Uterus (tissue), 4 donors: ENCODE results near the gene TOR1AIP1. TPM values are rescaled to one million over a fixed set of nuclear protein-coding genes. Genes with fewer than 3 reads are reported as not detected.

Source experiments
- DNase-seq, 2 donors: peaks; one replicate each; pipeline ENCODE4 v3.0.0-alpha.2; 2019 to 2020
- H3K27ac ChIP-seq, 2 donors: fragments of 200-600 bp; sonication (generic); 1 replicate in 1 of 2; 2 replicates in 1 of 2; pipeline ENCODE4 v1.5.1; 2016 to 2018
- H3K27me3 ChIP-seq, 2 donors: fragments of 200-600 bp; sonication (generic); one replicate each; pipeline ENCODE4 v1.5.1; 2018 to 2019; ENCODE audit warnings: control low read depth in 1 of 2
- H3K36me3 ChIP-seq, 2 donors: fragments of 200-600 bp; sonication (generic); one replicate each; pipeline ENCODE4 v1.5.1; 2019; ENCODE audit warnings: control low read depth in 1 of 2
- H3K4me1 ChIP-seq, 2 donors: fragments of 200-600 bp; sonication (generic); one replicate each; pipeline ENCODE4 v1.5.1; 2018 to 2019; ENCODE audit warnings: control low read depth in 1 of 2
- H3K4me3 ChIP-seq, 2 donors: fragments of 200-600 bp; sonication (generic); 1 replicate in 1 of 2; 2 replicates in 1 of 2; pipeline ENCODE4 v1.5.1; 2018 to 2019; ENCODE audit warnings: mild to moderate bottlenecking in 1 of 2
- H3K9me3 ChIP-seq, 2 donors: fragments of 200-600 bp; sonication (generic); one replicate each; pipeline ENCODE4 v1.5.1; 2019; ENCODE audit warnings: control low read depth in 1 of 2
- CTCF ChIP-seq, 4 experiments: fragments of 200-600 bp in 2 of 4; fragments of 450-650 bp in 2 of 4; sonication (generic) in 2 of 4; IDR thresholded peaks; one replicate each; pipeline ENCODE4 v1.5.1; 2016 to 2019; ENCODE audit warnings: antibody characterized with exemption in 4 of 4, mild to moderate bottlenecking in 2 of 4, moderate library complexity in 1 of 4
- POLR2A ChIP-seq, 2 donors: fragments of 450-650 bp; IDR thresholded peaks; one replicate each; pipeline ENCODE4 v1.6.1; 2016; ENCODE audit warnings: antibody characterized with exemption in 2 of 2, mild to moderate bottlenecking in 1 of 2, moderate library complexity in 1 of 2
- intact Hi-C: fragments of 100-400 bp; cut with DNase I; formaldehyde crosslinking; loops from one replicate; pipeline ENCODE4 v1.15.1; 2023; ENCODE audit warnings: low total_unique reads
- total RNA-seq, 4 donors: library from RNA; depleted of rRNA in 3 of 4; stranded (reverse); fragments of >200 nt in 3 of 4; gene quantifications; one replicate each; pipeline versions ENCODE4 v1.1.0 to v1.2.4, GENCODE V29; 2014 to 2023
- donor health status: DM: yes; HTN: yes; CAD: no.

The TOR1AIP1 gene
- total RNA-seq, 4 donors from 2014 or later = 56.9 to 90.8 (median 72.0) TPM

DNA sequence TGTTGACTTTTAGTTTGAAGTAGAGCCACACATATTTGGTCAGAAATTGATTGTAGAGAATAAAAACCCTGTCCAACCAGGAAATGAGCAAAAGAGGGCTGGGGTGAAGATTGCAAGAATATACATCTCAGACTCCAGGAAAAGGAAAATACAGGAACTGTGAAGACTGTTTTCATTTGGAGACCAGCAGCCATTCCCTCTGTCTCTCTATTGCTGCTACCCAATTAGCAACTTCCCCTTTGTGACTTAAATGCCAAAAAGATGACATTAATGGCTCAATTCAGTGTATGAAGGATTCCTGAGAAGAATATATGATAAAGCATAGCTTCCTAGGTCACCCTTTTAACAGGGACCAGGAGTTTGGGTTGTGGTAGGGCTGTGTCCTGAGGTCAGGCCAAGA lies 40.9 kb downstream of the TOR1AIP1 start:
- H3K4me3 ChIP-seq = no peak overlapping the region
- no peaks in the 10 kb centered on the region for H3K36me3 ChIP-seq
- H3K4me1 ChIP-seq = no peaks in the 10 kb centered on the region
- TF ChIP-seq CTCF (IDR thresholded peaks at IDR 0.05) (no peak), POLR2A (IDR thresholded peaks at IDR 0.05) (no peak)
- H3K27me3 ChIP-seq = no peaks in the 10 kb centered on the region
- intact Hi-C loops = no loop called here
- H3K9me3 ChIP-seq = no peaks in the 10 kb centered on the region
- H3K27ac ChIP-seq = no peak overlapping the region
- DNase-seq = no peak

- no peaks in the 10 kb centered on the region for H3K36me3 ChIP-seq
- H3K9me3 ChIP-seq = no peaks in the 10 kb centered on the region
- H3K27ac ChIP-seq = no peak overlapping the region
- H3K4me1 ChIP-seq = no peaks in the 10 kb centered on the region
- TF ChIP-seq POLR2A (IDR thresholded peaks at IDR 0.05) = no peak
- no peak for TF ChIP-seq CTCF (IDR thresholded peaks at IDR 0.05)
- no peaks in the 10 kb centered on the region for H3K27me3 ChIP-seq
- no peak for DNase-seq
- intact Hi-C loops = no loop called here
- no peak overlapping the region for H3K4me3 ChIP-seq
Observed at GRCh38 chr1:179924268-179924667, 42.2 kb downstream of the TOR1AIP1 start.

GRCh38 chr1:179925302-179925701 lies 43.2 kb downstream of the TOR1AIP1 start:
- H3K27ac ChIP-seq = no peak overlapping the region
- intact Hi-C loops = no loop called here
- H3K4me1 ChIP-seq = no peaks in the 10 kb centered on the region
- H3K9me3 ChIP-seq = no peaks in the 10 kb centered on the region
- DNase-seq = no peak
- H3K36me3 ChIP-seq = no peaks in the 10 kb centered on the region
- no peak for TF ChIP-seq POLR2A (IDR thresholded peaks at IDR 0.05)
- TF ChIP-seq CTCF (IDR thresholded peaks at IDR 0.05) = no peak
- no peaks in the 10 kb centered on the region for H3K27me3 ChIP-seq
- no peak overlapping the region for H3K4me3 ChIP-seq

- Histone ChIP-seq H3K9me3 (no peaks in the 10 kb centered on the region), H3K36me3 (no peaks in the 10 kb centered on the region), H3K4me1 (no peaks in the 10 kb centered on the region), H3K27ac (no peak overlapping the region), H3K27me3 (no peaks in the 10 kb centered on the region), H3K4me3 (no peak overlapping the region)
- intact Hi-C loops = no loop called here
- no peak for DNase-seq
- TF ChIP-seq POLR2A (IDR thresholded peaks at IDR 0.05) (no peak), CTCF (IDR thresholded peaks at IDR 0.05) (no peak)
Observed at GRCh38 chr1:179925922-179926849, 44.1 kb downstream of the TOR1AIP1 start.

DNA sequence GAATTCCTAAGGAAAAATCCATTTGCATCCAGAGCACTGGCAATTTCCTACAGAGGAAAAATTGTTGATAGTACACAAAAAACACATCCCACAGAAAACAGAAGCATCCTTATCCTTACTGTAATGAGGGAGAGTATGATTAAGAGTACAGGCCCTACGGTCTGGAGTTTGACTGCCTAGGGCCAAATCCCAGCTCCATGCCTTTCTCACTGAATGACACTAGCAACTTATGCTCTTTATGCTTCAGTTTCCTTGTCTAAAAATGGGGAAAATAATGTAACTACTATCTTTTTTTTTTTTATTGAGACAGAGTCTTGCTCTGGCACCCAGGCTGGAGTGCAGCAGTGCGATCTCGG lies 44.7 kb downstream of the TOR1AIP1 start:
- Histone ChIP-seq H3K27me3 (no peaks in the 10 kb centered on the region), H3K36me3 (no peaks in the 10 kb centered on the region), H3K4me3 (no peak overlapping the region), H3K9me3 (no peaks in the 10 kb centered on the region), H3K4me1 (no peaks in the 10 kb centered on the region), H3K27ac (no peak overlapping the region)
- TF ChIP-seq POLR2A (IDR thresholded peaks at IDR 0.05) (no peak), CTCF (IDR thresholded peaks at IDR 0.05) (no peak)
- intact Hi-C loops = no loop called here
- DNase-seq = no peak
